Measurements from ENCODE around the gene PDIK1L. TPM values are rescaled to one million over a fixed set of nuclear protein-coding genes. Genes with fewer than 3 reads are reported as not detected.

The PDIK1L gene
- polyA plus RNA-seq, 3 donors: 1.2 to 2.5 (median 2.3) TPM

Other genes starting within 250 kb of the PDIK1L start
- gene PAQR7, start 236.1 kb upstream of the PDIK1L start, polyA plus RNA-seq: 10 to 100 TPM in 1 of 3 donors, 1 to 10 TPM in 1, under 1 TPM in 1; 0.92 to 13.3 (median 1.0) TPM
- 1 to 10 TPM; 1.5 to 8.1 (median 3.5) TPM for gene STMN1, start 205.4 kb upstream of the PDIK1L start, polyA plus RNA-seq
- gene PAFAH2, start 113.8 kb upstream of the PDIK1L start, polyA plus RNA-seq: 1 to 10 TPM; 6.4 to 9.2 (median 6.8) TPM
- gene EXTL1, start 90.0 kb upstream of the PDIK1L start, polyA plus RNA-seq: not detected
- not detected for gene SLC30A2, start 65.7 kb upstream of the PDIK1L start, polyA plus RNA-seq
- gene TRIM63, start 44.2 kb upstream of the PDIK1L start, polyA plus RNA-seq: under 1 TPM in 1 of 3 donors, not detected in 2; 0.09 TPM
- gene FAM110D, start 47.3 kb downstream of the PDIK1L start, polyA plus RNA-seq: not detected
- not detected for gene C1orf232, start 57.1 kb downstream of the PDIK1L start, polyA plus RNA-seq
- 10 to 100 TPM; 23.6 to 36.5 (median 27.8) TPM for gene ZNF593, start 58.1 kb downstream of the PDIK1L start, polyA plus RNA-seq
- under 1 TPM in 2 of 3 donors, not detected in 1; 0.50 to 0.59 TPM for gene ZNF593OS, start 60.0 kb downstream of the PDIK1L start, polyA plus RNA-seq
- gene CNKSR1, start 65.7 kb downstream of the PDIK1L start, polyA plus RNA-seq: 1 to 10 TPM in 1 of 3 donors, not detected in 2; 1.4 TPM
- gene CATSPER4, start 78.8 kb downstream of the PDIK1L start, polyA plus RNA-seq: not detected
- gene CEP85, start 122.4 kb downstream of the PDIK1L start, polyA plus RNA-seq: 10 to 100 TPM in 2 of 3 donors, 1 to 10 TPM in 1; 8.2 to 32.5 (median 10.9) TPM
- 1,000 to 10,000 TPM in 2 of 3 donors, 100 to 1,000 TPM in 1; 478 to 1,744 (median 1,706) TPM for gene SH3BGRL3, start 168.3 kb downstream of the PDIK1L start, polyA plus RNA-seq
- gene UBXN11, start 194.8 kb downstream of the PDIK1L start, polyA plus RNA-seq: 100 to 1,000 TPM in 1 of 3 donors, 10 to 100 TPM in 2; 48.0 to 885 (median 52.1) TPM
- 1,000 to 10,000 TPM in 2 of 3 donors, 100 to 1,000 TPM in 1; 851 to 4,047 (median 2,617) TPM for gene CD52, start 206.1 kb downstream of the PDIK1L start, polyA plus RNA-seq
- gene CRYBG2, start 242.3 kb downstream of the PDIK1L start, polyA plus RNA-seq: under 1 TPM in 1 of 3 donors, not detected in 2; 0.52 TPM

All from CD14-positive monocyte (primary cell).